Measurements from ENCODE around the gene NHERF2. TPM values are rescaled to one million over a fixed set of nuclear protein-coding genes. Genes with fewer than 3 reads are reported as not detected.

NHERF2 gene
- total and polyA plus RNA-seq, 9 of the 15 experiments (the other 6 are each of a cell fraction or from before 2014, with no cell fraction given), result 0.15 to 42.0 (median 12.5) TPM

DNA sequence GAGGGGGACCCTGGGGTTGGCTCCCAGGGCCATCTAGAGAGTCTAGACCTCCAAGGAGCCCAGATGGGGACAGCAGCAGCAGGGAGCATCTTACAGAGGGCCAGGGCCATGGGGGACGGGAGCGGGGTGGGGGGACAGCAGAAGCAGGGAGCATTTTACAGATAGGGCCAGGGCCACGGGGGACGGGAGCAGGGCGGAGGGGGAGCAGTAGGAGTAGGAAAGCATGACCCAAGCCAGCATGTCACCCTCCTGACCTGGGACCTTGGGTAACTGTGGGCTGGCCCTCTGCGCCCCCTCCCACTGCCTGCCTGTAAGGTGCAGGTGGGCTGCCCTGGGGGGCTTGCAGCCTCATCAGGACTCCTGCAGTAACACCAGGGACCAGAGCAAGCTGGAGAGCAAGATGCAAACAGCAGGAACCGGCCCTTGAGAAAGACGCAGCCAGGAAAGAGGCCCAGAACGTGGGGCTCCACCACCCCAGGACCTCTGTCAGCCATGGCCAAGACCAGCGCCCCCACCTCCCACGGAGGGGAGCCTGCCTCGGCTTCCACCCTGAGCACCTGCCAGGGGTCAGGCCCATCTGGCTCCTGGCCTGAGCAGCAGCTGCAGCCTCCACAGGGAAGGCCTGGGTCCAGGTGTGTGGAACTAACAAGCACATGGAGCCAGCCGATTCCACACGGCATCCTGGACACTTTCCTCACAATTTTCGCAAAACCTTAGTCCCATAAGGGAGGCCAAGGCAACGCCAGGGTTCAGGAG, 19.4 kb upstream of the NHERF2 start (continued):
- TF ChIP-seq ZNF785 (CRISPR knock-in tag; IDR thresholded peaks at IDR 0.05) (no peak), FOXK1 (CRISPR knock-in tag; IDR thresholded peaks at IDR 0.05; ENCODE audit: borderline replicate concordance) (0 out of 2 replicates have a peak, but pooled peaks have one; percentile 20), ZNF740 (CRISPR knock-in tag; IDR thresholded peaks at IDR 0.05) (no peak), ZNF740 (tag; IDR thresholded peaks at IDR 0.05) (no peak), ZBTB7A (IDR thresholded peaks at IDR 0.05; ENCODE audit: borderline replicate concordance, control insufficient read depth, low read depth, low read length) (peak; percentile 6; the same call in 1 of the 2 replicates), BCLAF1 (IDR thresholded peaks at IDR 0.05; ENCODE audit: borderline replicate concordance in 1 of 2, control insufficient read depth in 1 of 2, low read depth in 2 of 2, low read length in 1 of 2) (no peak), ATF1 (CRISPR knock-in tag; IDR thresholded peaks at IDR 0.05) (no peak), ATF1 (tag; IDR thresholded peaks at IDR 0.05) (no peak), PHB (CRISPR knock-in tag; IDR thresholded peaks at IDR 0.05) (no peak), FOXM1 (IDR thresholded peaks at IDR 0.05; ENCODE audit: low read depth) (no peak), FOXM1 (CRISPR knock-in tag; IDR thresholded peaks at IDR 0.05; ENCODE audit: low read depth) (no peak), ZNF583 (CRISPR knock-in tag; IDR thresholded peaks at IDR 0.05) (no peak), ILF3 (IDR thresholded peaks at IDR 0.05; ENCODE audit: borderline replicate concordance) (no peak), CC2D1A (IDR thresholded peaks at IDR 0.05) (no peak), NUFIP1 (IDR thresholded peaks at IDR 0.05; ENCODE audit: partially characterized antibody) (no peak), ZNF274 (IDR thresholded peaks at IDR 0.05; ENCODE audit: borderline replicate concordance, low read depth, low read length) (no peak), POLR2G (IDR thresholded peaks at IDR 0.05; ENCODE audit: low read depth, low read length) (peak; percentile 53), KDM1A (IDR thresholded peaks at IDR 0.05) (no peak), ZNF79 (CRISPR knock-in tag; IDR thresholded peaks at IDR 0.05; ENCODE audit: low read depth) (no peak), HEY1 (CRISPR knock-in tag; IDR thresholded peaks at IDR 0.05; ENCODE audit: borderline replicate concordance) (no peak)
- TF ChIP-seq, protein P1, sequence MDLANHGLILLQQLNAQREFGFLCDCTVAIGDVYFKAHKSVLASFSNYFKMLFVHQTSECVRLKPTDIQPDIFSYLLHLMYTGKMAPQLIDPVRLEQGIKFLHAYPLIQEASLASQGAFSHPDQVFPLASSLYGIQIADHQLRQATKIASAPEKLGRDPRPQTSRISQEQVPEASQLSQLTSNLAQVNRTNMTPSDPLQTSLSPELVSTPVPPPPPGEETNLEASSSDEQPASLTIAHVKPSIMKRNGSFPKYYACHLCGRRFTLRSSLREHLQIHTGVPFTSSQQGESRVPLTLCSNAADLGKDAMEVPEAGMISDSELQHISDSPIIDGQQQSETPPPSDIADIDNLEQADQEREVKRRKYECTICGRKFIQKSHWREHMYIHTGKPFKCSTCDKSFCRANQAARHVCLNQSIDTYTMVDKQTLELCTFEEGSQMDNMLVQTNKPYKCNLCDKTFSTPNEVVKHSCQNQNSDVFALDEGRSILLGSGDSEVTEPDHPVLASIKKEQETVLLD (IDR thresholded peaks at IDR 0.05), result no peak
- TF ChIP-seq, protein P2, sequence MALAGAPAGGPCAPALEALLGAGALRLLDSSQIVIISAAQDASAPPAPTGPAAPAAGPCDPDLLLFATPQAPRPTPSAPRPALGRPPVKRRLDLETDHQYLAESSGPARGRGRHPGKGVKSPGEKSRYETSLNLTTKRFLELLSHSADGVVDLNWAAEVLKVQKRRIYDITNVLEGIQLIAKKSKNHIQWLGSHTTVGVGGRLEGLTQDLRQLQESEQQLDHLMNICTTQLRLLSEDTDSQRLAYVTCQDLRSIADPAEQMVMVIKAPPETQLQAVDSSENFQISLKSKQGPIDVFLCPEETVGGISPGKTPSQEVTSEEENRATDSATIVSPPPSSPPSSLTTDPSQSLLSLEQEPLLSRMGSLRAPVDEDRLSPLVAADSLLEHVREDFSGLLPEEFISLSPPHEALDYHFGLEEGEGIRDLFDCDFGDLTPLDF (CRISPR knock-in tag; IDR thresholded peaks at IDR 0.05), result no peak

Data from K562 (cell line).